SK-N-SH (cell line): Measurements from ENCODE around the gene LRMDA. TPM values are rescaled to one million over a fixed set of nuclear protein-coding genes. Genes with fewer than 3 reads are reported as not detected.

Source experiments
- CTCF ChIA-PET: fragments of 300-600, 350-600 bp; formaldehyde crosslinking; extraction: SDS; loops from one replicate; lab custom pipeline; 2021; lab: Yijun Ruan, JAX
- POLR2A ChIA-PET: fragments of 350-600 bp; sonication (Branson Sonifier 250); formaldehyde crosslinking; extraction: SDS; loops from one replicate; lab custom pipeline; 2020; ENCODE audit warnings: antibody characterized with exemption, inconsistent platforms; lab: Yijun Ruan, JAX
- DNase-seq: peaks from one replicate; pipeline ENCODE4 v3.0.0; 2012
- H2AFZ ChIP-seq: fragments of 200-600 bp; sonication (generic); 2 replicates; pipeline ENCODE4 v1.8.1; 2016; ENCODE audit warnings: antibody characterized with exemption, mild to moderate bottlenecking, low read depth
- H3F3A ChIP-seq: fragments of 200-600 bp; sonication (generic); replicated peaks from 2 replicates; pipeline ENCODE3; 2016; ENCODE audit warnings: antibody characterized with exemption, mild to moderate bottlenecking; ENCODE audit not compliant: insufficient read depth
- H3K27ac ChIP-seq, 2 experiments: fragments of 200-500 bp in 1 of 2; fragments of 200-600 bp in 1 of 2; sonication (Bioruptor generic) in 1 of 2; sonication (generic), shearing (Covaris generic) in 1 of 2; 2 replicates each; pipeline versions ENCODE4 v1.5.1 to v1.6.1; 2014 to 2016; ENCODE audit warnings: low read depth in 2 of 2, inconsistent platforms in 1 of 2, low read length in 1 of 2, mild to moderate bottlenecking in 1 of 2, mixed read lengths in 1 of 2
- H3K27me3 ChIP-seq: fragments of 200-600 bp; sonication (generic), shearing (Covaris generic); 2 replicates; pipeline ENCODE4 v1.6.1; 2016; ENCODE audit warnings: mixed run types; ENCODE audit not compliant: insufficient read depth
- H3K36me3 ChIP-seq, 2 experiments: fragments of 200-500 bp in 1 of 2; fragments of 200-600 bp in 1 of 2; sonication (Bioruptor generic) in 1 of 2; sonication (generic) in 1 of 2; replicated peaks in 1 of 2; 2 replicates each; pipeline versions ENCODE3 to v1.5.1; 2014 to 2016; ENCODE audit warnings: low read length in 1 of 2, mild to moderate bottlenecking in 1 of 2; ENCODE audit not compliant: insufficient read depth in 2 of 2, control insufficient read depth in 1 of 2
- H3K4me1 ChIP-seq, 2 experiments: fragments of 200-500 bp in 1 of 2; fragments of 200-600 bp in 1 of 2; sonication (Bioruptor generic) in 1 of 2; sonication (generic), shearing (Covaris generic) in 1 of 2; 2 replicates each; pipeline versions ENCODE4 v1.5.1 to v1.6.1; 2014 to 2016; ENCODE audit warnings: low read depth in 1 of 2, low read length in 1 of 2, mixed run types in 1 of 2; ENCODE audit not compliant: insufficient read depth in 2 of 2, control insufficient read depth in 1 of 2
- H3K4me2 ChIP-seq: fragments of 200-600 bp; sonication (generic), shearing (Covaris generic); 2 replicates; pipeline ENCODE4 v1.6.1; 2017; ENCODE audit warnings: mixed run types
- H3K4me3 ChIP-seq, 2 experiments: fragments of 200-500 bp in 1 of 2; fragments of 200-600 bp in 1 of 2; sonication (Bioruptor generic) in 1 of 2; sonication (generic), shearing (Covaris generic) in 1 of 2; 2 replicates each; pipeline versions ENCODE4 v1.5.1 to v1.8.1; 2014 to 2016; ENCODE audit warnings: low read depth in 2 of 2, inconsistent platforms in 1 of 2, low read length in 1 of 2, mild to moderate bottlenecking in 1 of 2, mixed read lengths in 1 of 2, moderate library complexity in 1 of 2
- H3K79me2 ChIP-seq: fragments of 200-600 bp; sonication (generic); 2 replicates; pipeline ENCODE4 v1.8.1; 2017; ENCODE audit warnings: mild to moderate bottlenecking; ENCODE audit not compliant: insufficient read depth
- H3K9ac ChIP-seq: fragments of 200-600 bp; sonication (generic); 2 replicates; pipeline ENCODE4 v1.6.1; 2017; ENCODE audit warnings: mixed run types
- H3K9me2 ChIP-seq: fragments of 200-600 bp; sonication (generic); 2 replicates; pipeline ENCODE4 v1.6.1; 2017; ENCODE audit warnings: mixed run types
- H3K9me3 ChIP-seq: fragments of 200-600 bp; sonication (generic); 2 replicates; pipeline ENCODE4 v1.6.1; 2017; ENCODE audit warnings: mixed run types, mild to moderate bottlenecking, moderate library complexity
- H4K20me1 ChIP-seq: fragments of 200-600 bp; sonication (generic); 2 replicates; pipeline ENCODE4 v1.6.1; 2017; ENCODE audit warnings: mild to moderate bottlenecking, mixed run types; ENCODE audit not compliant: insufficient read depth
- CHD2 ChIP-seq: fragments of 150-350 bp; IDR thresholded peaks from 2 replicates; pipeline ENCODE4 v1.6.1; 2018; ENCODE audit warnings: low read length; ENCODE audit not compliant: partially characterized antibody
- EP300 ChIP-seq, 2 experiments: IDR thresholded peaks; 2 replicates each; pipeline versions ENCODE4 v1.4.0 to v1.6.1; 2012; ENCODE audit warnings: borderline replicate concordance in 1 of 2, low read depth in 1 of 2, low read length in 1 of 2
- EZH2phosphoT487 ChIP-seq: fragments of 200-600 bp; sonication (generic); IDR thresholded peaks from 2 replicates; pipeline ENCODE4 v1.6.1; 2017; ENCODE audit warnings: low read depth, mixed run types, mild to moderate bottlenecking, antibody characterized with exemption, moderate library complexity, borderline replicate concordance
- FOXJ3 ChIP-seq: sonication (generic); formaldehyde crosslinking; IDR thresholded peaks from 2 replicates; pipeline ENCODE4 v1.5.1; 2020; ENCODE audit warnings: mild to moderate bottlenecking, missing genetic modification reagents
- FOXM1 ChIP-seq: IDR thresholded peaks from 2 replicates; pipeline ENCODE4 v1.4.0; 2012; ENCODE audit warnings: low read depth, mild to moderate bottlenecking
- IRF3 ChIP-seq: fragments of 150-350 bp; IDR thresholded peaks from 2 replicates; pipeline ENCODE4 v1.6.1; 2016; ENCODE audit warnings: mild to moderate bottlenecking, low read depth, low read length
- JUND ChIP-seq: IDR thresholded peaks from 2 replicates; pipeline ENCODE4 v1.4.0; 2012
- NFIC ChIP-seq: IDR thresholded peaks from 2 replicates; pipeline ENCODE4 v1.4.0; 2012; ENCODE audit warnings: borderline replicate concordance
- NRF1 ChIP-seq: IDR thresholded peaks from 2 replicates; pipeline ENCODE4 v1.6.1; 2012; ENCODE audit warnings: low read depth, mild to moderate bottlenecking, low read length
- PBX3 ChIP-seq: IDR thresholded peaks from 2 replicates; pipeline ENCODE4; 2012
- SIN3A ChIP-seq: IDR thresholded peaks from 2 replicates; pipeline ENCODE4 v1.6.1; 2012; ENCODE audit warnings: low read depth, mild to moderate bottlenecking, low read length, moderate library complexity, borderline replicate concordance
- TEAD4 ChIP-seq: IDR thresholded peaks from 2 replicates; pipeline ENCODE4 v1.4.0; 2012; ENCODE audit warnings: mild to moderate bottlenecking, borderline replicate concordance; ENCODE audit not compliant: insufficient read depth
- USF1 ChIP-seq: IDR thresholded peaks from 2 replicates; pipeline ENCODE4 v1.4.0; 2012; ENCODE audit warnings: low read depth, borderline replicate concordance
- WGBS: methylation state at CpG from one replicate; pipeline ENCODE4 v1.1.6; 2017; ENCODE audit warnings: low lambda C conversion rate; 5-methylcytosine and 5-hydroxymethylcytosine counted together
- polyA plus RNA-seq, 3 experiments: library from polyadenylated mRNA; depleted of rRNA; stranded (reverse); fragments of >200 nt; gene quantifications; 2 replicates each; pipeline ENCODE4 v1.2.3, GENCODE V29; 2012
- TF ChIP-seq, protein P1 (sequence below): IDR thresholded peaks from 2 replicates; pipeline ENCODE4 v1.4.0; 2012; ENCODE audit warnings: low read depth
- TF ChIP-seq, protein P2 (sequence below): fragments of 150-350 bp; IDR thresholded peaks from 2 replicates; pipeline ENCODE4 v1.6.1; 2017; ENCODE audit warnings: antibody characterized with exemption, low read length, low read depth, borderline replicate concordance
- TF ChIP-seq, protein P3 (sequence below): IDR thresholded peaks from 2 replicates; pipeline ENCODE4 v1.4.0; 2012; ENCODE audit warnings: low read depth, borderline replicate concordance

Gene LRMDA
- polyA plus RNA-seq, 1 of the 3 experiments (the other 2 are of a cell fraction) = 0.95 TPM

- H3K27me3 ChIP-seq = no peaks in the 10 kb centered on the region
- WGBS = 83% methylated on average over 3 of the region's 3 CpGs
- H3K9ac ChIP-seq = no peak overlapping the region
- ChIA-PET POLR2A (no interaction called here), CTCF (interaction anchor here (0.6 to 3.8 kb wide), 6 partner anchors 108 to 1147 kb away, joined by 3 to 17 read pairs (median 3); partner anchors contain the start of gene ZNF503)
- no peaks in the 10 kb centered on the region for H3K79me2 ChIP-seq
- H3K27ac ChIP-seq = peak overlapping the region in 1 of 2 experiments; percentile 14; a peak in 1 of 4 replicates
- TF ChIP-seq, protein P1, sequence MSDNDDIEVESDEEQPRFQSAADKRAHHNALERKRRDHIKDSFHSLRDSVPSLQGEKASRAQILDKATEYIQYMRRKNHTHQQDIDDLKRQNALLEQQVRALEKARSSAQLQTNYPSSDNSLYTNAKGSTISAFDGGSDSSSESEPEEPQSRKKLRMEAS = no peak
- TF ChIP-seq FOXM1 (no peak), NRF1 (no peak)
- H3K9me2 ChIP-seq = no peaks in the 10 kb centered on the region; the same call in 1 of the 2 replicates
- H3K36me3 ChIP-seq = no peaks in the 10 kb centered on the region
- no peak overlapping the region for H3K4me3 ChIP-seq
- no peak overlapping the region for H2AFZ ChIP-seq
- H3K9me3 ChIP-seq = no peaks in the 10 kb centered on the region
- DNase-seq = no peak
- no peak overlapping the region for H3K4me2 ChIP-seq
- H4K20me1 ChIP-seq = no peaks in the 10 kb centered on the region
- H3K4me1 ChIP-seq = peaks cover 1 to 47% of the 10 kb centered on the region in 2 experiments; a peak in 2 of 4 replicates
- H3F3A ChIP-seq = no peaks in the 10 kb centered on the region
Observed at GRCh38 chr10:76549171-76549570, 1117.7 kb downstream of the LRMDA start.

- H3K79me2 ChIP-seq = no peaks in the 10 kb centered on the region
- no peak overlapping the region for H2AFZ ChIP-seq
- DNase-seq = no peak
- 77% methylated on average over 1 of the region's 1 CpG for WGBS
- H3K4me3 ChIP-seq = no peak overlapping the region
- no peak overlapping the region for H3K4me2 ChIP-seq
- no peaks in the 10 kb centered on the region for H3K27me3 ChIP-seq
- no peaks in the 10 kb centered on the region; the same call in 1 of the 2 replicates for H3K9me2 ChIP-seq
- CTCF ChIA-PET = interaction anchor here (1.4 to 1.7 kb wide), 2 partner anchors 420 to 434 kb away, joined by 3 to 6 read pairs; no protein-coding TSS in a partner anchor
- H3K4me1 ChIP-seq = peaks cover 0 to 52% of the 10 kb centered on the region in 2 experiments; a peak in 2 of 4 replicates
- no peaks in the 10 kb centered on the region for H3F3A ChIP-seq
- no peaks in the 10 kb centered on the region for H3K36me3 ChIP-seq
- H4K20me1 ChIP-seq = no peaks in the 10 kb centered on the region
- H3K27ac ChIP-seq = peak overlapping the region in 1 of 2 experiments; percentile 80; a peak in 2 of 4 replicates
- no peak for TF ChIP-seq NRF1
- TF ChIP-seq, protein P2, sequence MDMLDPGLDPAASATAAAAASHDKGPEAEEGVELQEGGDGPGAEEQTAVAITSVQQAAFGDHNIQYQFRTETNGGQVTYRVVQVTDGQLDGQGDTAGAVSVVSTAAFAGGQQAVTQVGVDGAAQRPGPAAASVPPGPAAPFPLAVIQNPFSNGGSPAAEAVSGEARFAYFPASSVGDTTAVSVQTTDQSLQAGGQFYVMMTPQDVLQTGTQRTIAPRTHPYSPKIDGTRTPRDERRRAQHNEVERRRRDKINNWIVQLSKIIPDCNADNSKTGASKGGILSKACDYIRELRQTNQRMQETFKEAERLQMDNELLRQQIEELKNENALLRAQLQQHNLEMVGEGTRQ = no peak
- no peak for TF ChIP-seq IRF3
- no peak for TF ChIP-seq JUND
- no peak for TF ChIP-seq PBX3
- TF ChIP-seq NFIC = no peak
- TF ChIP-seq, protein P3, sequence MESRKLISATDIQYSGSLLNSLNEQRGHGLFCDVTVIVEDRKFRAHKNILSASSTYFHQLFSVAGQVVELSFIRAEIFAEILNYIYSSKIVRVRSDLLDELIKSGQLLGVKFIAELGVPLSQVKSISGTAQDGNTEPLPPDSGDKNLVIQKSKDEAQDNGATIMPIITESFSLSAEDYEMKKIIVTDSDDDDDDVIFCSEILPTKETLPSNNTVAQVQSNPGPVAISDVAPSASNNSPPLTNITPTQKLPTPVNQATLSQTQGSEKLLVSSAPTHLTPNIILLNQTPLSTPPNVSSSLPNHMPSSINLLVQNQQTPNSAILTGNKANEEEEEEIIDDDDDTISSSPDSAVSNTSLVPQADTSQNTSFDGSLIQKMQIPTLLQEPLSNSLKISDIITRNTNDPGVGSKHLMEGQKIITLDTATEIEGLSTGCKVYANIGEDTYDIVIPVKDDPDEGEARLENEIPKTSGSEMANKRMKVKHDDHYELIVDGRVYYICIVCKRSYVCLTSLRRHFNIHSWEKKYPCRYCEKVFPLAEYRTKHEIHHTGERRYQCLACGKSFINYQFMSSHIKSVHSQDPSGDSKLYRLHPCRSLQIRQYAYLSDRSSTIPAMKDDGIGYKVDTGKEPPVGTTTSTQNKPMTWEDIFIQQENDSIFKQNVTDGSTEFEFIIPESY = no peak
- no peak for TF ChIP-seq TEAD4
- TF ChIP-seq EZH2phosphoT487 = no peak
- TF ChIP-seq USF1 = no peak
- TF ChIP-seq FOXJ3 (CRISPR knock-in tag) = no peak
- no peak for TF ChIP-seq CHD2
- no peak for TF ChIP-seq SIN3A
- TF ChIP-seq EP300 (IDR thresholded peaks at IDR 0.05; ENCODE audit: borderline replicate concordance in 1 of 2, low read depth in 1 of 2, low read length in 1 of 2) = no peak
- POLR2A ChIA-PET = interaction anchor here (6.1 kb wide), 1 partner anchor 420 kb away, joined by 58 read pairs; no protein-coding TSS in a partner anchor
- no peak overlapping the region for H3K9ac ChIP-seq
- no peaks in the 10 kb centered on the region for H3K9me3 ChIP-seq
Observed at GRCh38 chr10:76550806-76551205, 1119.4 kb downstream of the LRMDA start.
